Ishikawa (cell line): Measurements from ENCODE around the gene SMYD5.

Experiments used
- CEBPB ChIP-seq: IDR thresholded peaks from 2 replicates; pipeline ENCODE4 v1.6.1; 2012
- CREB1 ChIP-seq: IDR thresholded peaks from 2 replicates; pipeline ENCODE4 v1.6.1; 2012; ENCODE audit warnings: low read depth
- EGR1 ChIP-seq: IDR thresholded peaks from 2 replicates; pipeline ENCODE4 v1.6.1; 2012
- EP300 ChIP-seq: IDR thresholded peaks from 2 replicates; pipeline ENCODE4 v1.6.1; 2012; ENCODE audit warnings: borderline replicate concordance
- FOXM1 ChIP-seq: IDR thresholded peaks from 2 replicates; pipeline ENCODE4 v1.6.1; 2012; ENCODE audit warnings: low read depth, borderline replicate concordance
- NFIC ChIP-seq: IDR thresholded peaks from 2 replicates; pipeline ENCODE4 v1.6.1; 2012
- RAD21 ChIP-seq: IDR thresholded peaks from 2 replicates; pipeline ENCODE4 v1.6.1; 2012; ENCODE audit warnings: low read depth
- REST ChIP-seq: IDR thresholded peaks from 2 replicates; pipeline ENCODE4 v1.6.1; 2012; ENCODE audit warnings: low read depth, mild to moderate bottlenecking
- TAF1 ChIP-seq: IDR thresholded peaks from 2 replicates; pipeline ENCODE4 v1.6.1; 2012; ENCODE audit warnings: low read depth, mild to moderate bottlenecking
- TEAD4 ChIP-seq: IDR thresholded peaks from 2 replicates; pipeline ENCODE4 v1.6.1; 2012
- YY1 ChIP-seq: IDR thresholded peaks from 2 replicates; pipeline ENCODE4 v1.6.1; 2012; ENCODE audit warnings: low read depth
- ZBTB7A ChIP-seq: IDR thresholded peaks from 2 replicates; pipeline ENCODE4 v1.6.1; 2012; ENCODE audit warnings: low read depth
- TF ChIP-seq, protein P1 (sequence below): IDR thresholded peaks from 2 replicates; pipeline ENCODE4 v1.6.1; 2012

Gene SMYD5

GRCh38 chr2:73266061-73266901 is 52.2 kb downstream of the SMYD5 start:
- TF ChIP-seq EP300 (no peak), FOXM1 (no peak), CEBPB (no peak), REST (no peak), NFIC (no peak)
- TF ChIP-seq, protein P1, sequence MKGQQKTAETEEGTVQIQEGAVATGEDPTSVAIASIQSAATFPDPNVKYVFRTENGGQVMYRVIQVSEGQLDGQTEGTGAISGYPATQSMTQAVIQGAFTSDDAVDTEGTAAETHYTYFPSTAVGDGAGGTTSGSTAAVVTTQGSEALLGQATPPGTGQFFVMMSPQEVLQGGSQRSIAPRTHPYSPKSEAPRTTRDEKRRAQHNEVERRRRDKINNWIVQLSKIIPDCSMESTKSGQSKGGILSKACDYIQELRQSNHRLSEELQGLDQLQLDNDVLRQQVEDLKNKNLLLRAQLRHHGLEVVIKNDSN, result no peak

GRCh38 chr2:73267008-73267407 is 53.0 kb downstream of the SMYD5 start:
- no peak for TF ChIP-seq TEAD4
- no peak for TF ChIP-seq YY1
- no peak for TF ChIP-seq REST
- TF ChIP-seq, protein P1, result no peak
- TF ChIP-seq CREB1, result no peak
- TF ChIP-seq NFIC, result no peak
- TF ChIP-seq TAF1, result no peak
- no peak for TF ChIP-seq FOXM1
- TF ChIP-seq ZBTB7A, result no peak

DNA sequence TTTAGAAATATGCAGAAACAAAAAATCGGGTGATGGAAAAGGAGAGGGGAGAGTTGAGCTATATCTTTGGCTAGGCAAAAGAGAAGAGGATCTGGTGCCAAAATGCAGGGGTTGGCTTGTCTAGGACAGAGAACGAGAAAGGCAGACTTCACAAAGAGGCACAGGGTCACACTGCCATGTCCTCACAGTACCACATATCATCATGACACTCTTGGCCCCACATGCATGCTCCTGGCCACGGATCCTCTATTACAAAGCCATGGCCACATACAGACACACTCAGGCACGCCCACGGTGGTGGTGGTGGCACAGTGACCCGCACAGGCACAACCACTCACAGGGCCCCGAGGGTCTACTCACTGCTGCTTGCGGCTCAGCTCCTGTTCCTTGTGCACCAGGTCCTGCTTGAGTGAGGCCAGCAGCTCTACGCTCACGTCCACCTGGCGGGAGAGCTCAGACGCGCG is 54.4 kb downstream of the SMYD5 start:
- TF ChIP-seq NFIC (no peak), RAD21 (no peak), FOXM1 (no peak), CREB1 (no peak), TAF1 (no peak), CEBPB (no peak), TEAD4 (no peak), ZBTB7A (no peak), EP300 (no peak)

GRCh38 chr2:73268830-73269685 is 55.0 kb downstream of the SMYD5 start:
- TF ChIP-seq FOXM1 (no peak), EGR1 (peak; percentile 47; the same call in 1 of the 2 replicates)

DNA sequence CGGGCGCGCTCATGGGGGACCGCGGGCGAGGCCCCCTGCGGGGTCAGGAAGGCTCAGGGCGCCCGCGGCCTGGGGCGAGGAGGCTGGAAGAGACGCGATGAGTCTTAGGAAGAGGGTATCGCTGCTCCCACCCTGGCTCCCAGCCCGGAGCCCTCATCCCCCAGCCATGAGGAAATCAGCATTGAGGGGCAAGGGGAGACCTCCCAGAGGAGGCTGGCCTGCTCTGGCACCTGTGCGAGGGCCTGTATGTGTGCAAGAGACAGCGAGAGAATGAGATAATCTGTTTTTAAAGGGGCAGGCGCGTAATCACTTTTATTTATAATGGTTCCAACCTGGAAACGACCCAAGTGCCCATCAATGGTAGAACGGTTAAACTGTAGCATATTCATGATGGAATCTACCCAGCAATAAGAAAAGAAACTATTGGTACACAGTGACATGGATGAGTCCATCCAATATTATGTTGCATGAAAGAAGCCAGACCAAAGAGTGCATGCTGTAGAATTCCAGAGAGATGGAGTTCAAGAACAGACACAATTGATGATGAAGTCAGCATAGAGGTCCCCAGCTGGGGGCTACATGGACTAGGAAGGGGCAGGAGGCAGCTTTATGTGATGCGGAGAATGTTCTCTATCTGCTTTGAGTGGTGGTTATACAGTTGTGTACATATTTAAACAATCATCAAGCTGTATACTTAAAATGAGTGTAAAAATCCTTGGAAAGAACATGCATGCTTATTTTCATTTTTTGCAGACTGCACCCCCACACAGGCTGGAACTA is 55.8 kb downstream of the SMYD5 start:
- no peak for TF ChIP-seq CREB1

DNA sequence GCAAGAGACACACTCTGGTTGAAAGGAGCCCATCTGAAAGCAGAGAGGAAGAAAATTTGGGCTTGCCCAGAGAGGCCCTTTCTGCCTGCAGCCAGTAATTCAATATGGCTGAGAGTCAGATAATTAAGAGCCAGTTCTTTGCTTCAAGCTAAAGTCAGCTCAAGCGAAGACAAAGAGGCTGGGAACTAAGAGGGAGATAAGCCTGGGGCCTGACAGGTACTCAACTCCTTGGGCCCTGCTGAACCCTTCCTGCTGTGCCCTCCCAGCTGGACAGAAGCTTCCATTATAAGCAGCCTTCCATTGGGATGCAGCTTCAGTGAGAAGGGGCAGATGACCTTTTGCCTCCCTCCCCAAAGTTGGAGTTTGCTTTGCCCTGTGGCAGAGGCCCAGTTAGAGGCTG is 58.2 kb downstream of the SMYD5 start:
- no peak for TF ChIP-seq CEBPB
- no peak for TF ChIP-seq EP300
- TF ChIP-seq, protein P1, result no peak
- no peak for TF ChIP-seq CREB1
- TF ChIP-seq FOXM1, result no peak
- TF ChIP-seq RAD21, result no peak
- no peak for TF ChIP-seq NFIC
